IMR-90 (cell line): Measurements from ENCODE around the gene PADI6. TPM values are rescaled to one million over a fixed set of nuclear protein-coding genes. Genes with fewer than 3 reads are reported as not detected.

ENCODE experiments used
- ATAC-seq: fragments of 200-7000 bp; cut with Tn5 transposase; 2 replicates; pipeline ENCODE4 v1.9.1; 2020; ENCODE audit warnings: low read depth, mild to moderate bottlenecking, moderate library complexity
- BruUV-seq: library from RNA; stranded (reverse); fragments of 400-500 nt; replicated peaks from 2 replicates; lab custom pipeline; 2021; lab: Mats Ljungman, UMichigan
- CTCF ChIA-PET: fragments of 300-600 bp; formaldehyde crosslinking; extraction: SDS; loops from one replicate; lab custom pipeline; 2021; ENCODE audit warnings: antibody characterized with exemption; lab: Yijun Ruan, JAX
- POLR2A ChIA-PET: fragments of 300-600 bp; sonication (Branson Sonifier 250); formaldehyde crosslinking; loops from one replicate; lab custom pipeline; 2022; ENCODE audit warnings: antibody characterized with exemption; ENCODE audit not compliant: unreplicated experiment; lab: Charles Lee
- DNase-seq: peaks from one replicate; pipeline ENCODE4 v3.0.0; 2013
- H2AFZ ChIP-seq: replicated peaks from 2 replicates; pipeline ENCODE3; 2013; ENCODE audit warnings: low read length, mild to moderate bottlenecking; ENCODE audit not compliant: poor library complexity
- H2AK5ac ChIP-seq: 2 replicates; pipeline ENCODE4 v1.6.1; 2013; ENCODE audit warnings: low read depth, low read length, inconsistent platforms
- H2AK9ac ChIP-seq: replicated peaks from 2 replicates; pipeline ENCODE3; 2013; ENCODE audit warnings: mild to moderate bottlenecking, low read depth, low read length, moderate library complexity; ENCODE audit not compliant: poor library complexity
- H2BK120ac ChIP-seq: 2 replicates; pipeline ENCODE4 v1.6.1; 2013; ENCODE audit warnings: low read depth, low read length, inconsistent platforms
- H2BK15ac ChIP-seq: 3 replicates; pipeline ENCODE4 v1.6.1; 2013; ENCODE audit warnings: low read depth, low read length, inconsistent platforms
- H2BK20ac ChIP-seq: 2 replicates; pipeline ENCODE4 v1.6.1; 2013; ENCODE audit warnings: low read depth, mild to moderate bottlenecking, inconsistent platforms, low read length, moderate library complexity
- H2BK5ac ChIP-seq: 2 replicates; pipeline ENCODE4 v1.6.1; 2013; ENCODE audit warnings: mild to moderate bottlenecking, low read depth, low read length, inconsistent platforms; ENCODE audit not compliant: poor library complexity, severe bottlenecking
- H3K14ac ChIP-seq: replicated peaks from 2 replicates; pipeline ENCODE4 v1.6.1; 2013; ENCODE audit warnings: low read depth, low read length, inconsistent platforms
- H3K18ac ChIP-seq: 2 replicates; pipeline ENCODE4 v1.6.1; 2013; ENCODE audit warnings: low read depth, low read length, control low read depth
- H3K23ac ChIP-seq: 2 replicates; pipeline ENCODE4 v1.6.1; 2013; ENCODE audit warnings: low read depth, low read length, inconsistent platforms
- H3K27ac ChIP-seq: 2 replicates; pipeline ENCODE4 v1.5.1; 2013; ENCODE audit warnings: mild to moderate bottlenecking, control low read depth, low read length; ENCODE audit not compliant: insufficient read depth
- H3K27me3 ChIP-seq: 2 replicates; pipeline ENCODE4 v1.6.1; 2013; ENCODE audit warnings: low read length; ENCODE audit not compliant: control insufficient read depth, insufficient read depth
- H3K36me3 ChIP-seq: 2 replicates; pipeline ENCODE4 v1.6.1; 2013; ENCODE audit warnings: low read length, mixed read lengths; ENCODE audit not compliant: control insufficient read depth, insufficient read depth
- H3K4ac ChIP-seq: 2 replicates; pipeline ENCODE4 v1.6.1; 2013; ENCODE audit warnings: low read depth, low read length, inconsistent platforms
- H3K4me1 ChIP-seq: 2 replicates; pipeline ENCODE4 v1.6.1; 2013; ENCODE audit warnings: low read length, mixed read lengths; ENCODE audit not compliant: control insufficient read depth, insufficient read depth
- H3K4me2 ChIP-seq: 2 replicates; pipeline ENCODE4 v1.6.1; 2013; ENCODE audit warnings: low read depth, mild to moderate bottlenecking, control low read depth, low read length, moderate library complexity
- H3K4me3 ChIP-seq: 2 replicates; pipeline ENCODE4 v1.5.1; 2013; ENCODE audit warnings: low read depth, mild to moderate bottlenecking, control low read depth, low read length, moderate library complexity; ENCODE audit not compliant: insufficient read depth
- H3K56ac ChIP-seq: 2 replicates; pipeline ENCODE4 v1.6.1; 2013; ENCODE audit warnings: low read length, inconsistent platforms; ENCODE audit not compliant: insufficient read depth; ENCODE audit errors: extremely low read depth
- H3K79me1 ChIP-seq, 2 experiments: 2 replicates each; pipeline ENCODE4 v1.6.1; 2013; ENCODE audit warnings: low read length in 2 of 2, inconsistent platforms in 1 of 2, low read depth in 1 of 2
- H3K9ac ChIP-seq: 2 replicates; pipeline ENCODE4 v1.6.1; 2013; ENCODE audit warnings: low read depth, low read length, control low read depth
- H3K9me1 ChIP-seq: 2 replicates; pipeline ENCODE4 v1.6.1; 2013; ENCODE audit warnings: low read length, inconsistent platforms; ENCODE audit not compliant: insufficient read depth
- H3K9me3 ChIP-seq: 2 replicates; pipeline ENCODE4 v1.6.1; 2013; ENCODE audit warnings: low read length; ENCODE audit not compliant: control insufficient read depth, insufficient read depth
- H4K20me1 ChIP-seq: 2 replicates; pipeline ENCODE4 v1.6.1; 2013; ENCODE audit warnings: low read length, inconsistent platforms; ENCODE audit not compliant: insufficient read depth
- H4K5ac ChIP-seq: 2 replicates; pipeline ENCODE4 v1.6.1; 2013; ENCODE audit warnings: mild to moderate bottlenecking, low read depth, low read length, control low read depth
- H4K8ac ChIP-seq, 2 experiments: 2 replicates each; pipeline ENCODE4 v1.6.1; 2013; ENCODE audit warnings: low read depth in 2 of 2, low read length in 2 of 2, control low read depth in 1 of 2, inconsistent platforms in 1 of 2
- H4K91ac ChIP-seq: 2 replicates; pipeline ENCODE4 v1.6.1; 2013; ENCODE audit warnings: low read depth, low read length, inconsistent platforms; ENCODE audit not compliant: insufficient read depth
- BHLHE40 ChIP-seq: fragments of 150-350 bp; IDR thresholded peaks from 2 replicates; pipeline ENCODE4 v1.6.1; 2016; ENCODE audit warnings: mild to moderate bottlenecking, low read depth, low read length
- CEBPB ChIP-seq: IDR thresholded peaks from 2 replicates; pipeline ENCODE4 v1.6.1; 2012; ENCODE audit warnings: low read depth, low read length, improper control_type of control experiment
- CHD1 ChIP-seq: IDR thresholded peaks from 2 replicates; pipeline ENCODE4 v1.6.1; 2012; ENCODE audit warnings: low read depth, low read length, improper control_type of control experiment
- CTCF ChIP-seq: conservative IDR thresholded peaks from 2 replicates; pipeline ENCODE4 v1.5.1; 2012; ENCODE audit warnings: mild to moderate bottlenecking, low read depth, low read length, improper control_type of control experiment
- ELK1 ChIP-seq: fragments of 150-350 bp; IDR thresholded peaks from 2 replicates; pipeline ENCODE4 v1.6.1; 2016; ENCODE audit warnings: low read depth, mild to moderate bottlenecking, low read length, moderate library complexity, borderline replicate concordance
- FOS ChIP-seq: fragments of 150-350 bp; IDR thresholded peaks from 2 replicates; pipeline ENCODE4 v1.6.1; 2016; ENCODE audit warnings: low read depth, low read length
- MAZ ChIP-seq: IDR thresholded peaks from 2 replicates; pipeline ENCODE4 v1.6.1; 2012; ENCODE audit warnings: low read depth, mild to moderate bottlenecking, low read length, improper control_type of control experiment, moderate library complexity, borderline replicate concordance
- MXI1 ChIP-seq: IDR thresholded peaks from 2 replicates; pipeline ENCODE4 v1.6.1; 2012; ENCODE audit warnings: low read depth, mild to moderate bottlenecking, low read length, moderate library complexity, borderline replicate concordance
- NFE2L2 ChIP-seq: fragments of 150-350 bp; IDR thresholded peaks from 2 replicates; pipeline ENCODE4 v1.6.1; 2016; ENCODE audit warnings: low read depth, mild to moderate bottlenecking, low read length
- POLR2A ChIP-seq: IDR thresholded peaks from 2 replicates; pipeline ENCODE4 v1.6.1; 2012; ENCODE audit warnings: mild to moderate bottlenecking, low read depth, low read length
- RAD21 ChIP-seq: IDR thresholded peaks from 2 replicates; pipeline ENCODE4 v1.6.1; 2012; ENCODE audit warnings: low read length, improper control_type of control experiment
- RCOR1 ChIP-seq: IDR thresholded peaks from 2 replicates; pipeline ENCODE4 v1.6.1; 2012; ENCODE audit warnings: mild to moderate bottlenecking, low read length, improper control_type of control experiment; ENCODE audit not compliant: insufficient replicate concordance
- SMC3 ChIP-seq: fragments of 150-350 bp; IDR thresholded peaks from 2 replicates; pipeline ENCODE4 v1.6.1; 2016; ENCODE audit warnings: low read depth, mild to moderate bottlenecking, antibody characterized with exemption, low read length, moderate library complexity
- USF2 ChIP-seq: fragments of 150-350 bp; IDR thresholded peaks from 2 replicates; pipeline ENCODE4 v1.6.1; 2017; ENCODE audit warnings: mild to moderate bottlenecking, antibody characterized with exemption, low read length, low read depth
- WGBS, 2 experiments: methylation state at CpG; one replicate each; pipeline versions ENCODE4 v1.1.5 to v1.1.7; 2013; ENCODE audit warnings: missing lambda C conversion rate in 2 of 2; ENCODE audit not compliant: insufficient read length in 1 of 2; ENCODE audit errors: extremely low coverage in 2 of 2; 5-methylcytosine and 5-hydroxymethylcytosine counted together
- dilution Hi-C: fragments of 300-500 bp; cut with HindIII; formaldehyde crosslinking; loops from one replicate; pipeline ENCODE4 v1.14.3; 2018; ENCODE audit warnings: low sequenced_read_pairs; ENCODE audit not compliant: unreplicated experiment
- in situ Hi-C: fragments of 300-500 bp; cut with MboI; formaldehyde crosslinking; loops from 3 replicates; pipeline ENCODE4 v1.14.3; 2019; ENCODE audit warnings: low sequenced_read_pairs, inconsistent platforms, mixed read lengths
- intact Hi-C: fragments of 100-400 bp; cut with micrococcal nuclease; formaldehyde crosslinking; loops from 2 replicates; pipeline ENCODE4 v1.10.0; 2022
- polyA plus RNA-seq, 3 experiments: library from polyadenylated mRNA; depleted of rRNA; stranded (reverse); fragments of >200 nt; gene quantifications; 2 replicates each; pipeline ENCODE4 v1.2.3, GENCODE V29; 2012; ENCODE audit warnings: low replicate concordance in 1 of 3
- total RNA-seq: library from RNA; depleted of rRNA; stranded (reverse); fragments of >200 nt; gene quantifications from 2 replicates; pipeline ENCODE4 v1.2.3, GENCODE V29; 2012

Gene PADI6
- total and polyA plus RNA-seq, 2 of the 4 experiments (the other 2 are of a cell fraction): not detected

GRCh38 chr1:17352419-17352909, 19.5 kb upstream of the PADI6 start:
- BruUV-seq: no TSS peak
- no peak for TF ChIP-seq NFE2L2
- TF ChIP-seq POLR2A: no peak
- no peak for TF ChIP-seq USF2
- TF ChIP-seq MAZ: no peak
- TF ChIP-seq BHLHE40: no peak
- no peak for TF ChIP-seq SMC3
- TF ChIP-seq MXI1: no peak
- TF ChIP-seq RAD21: no peak
- no peak for TF ChIP-seq CTCF
- TF ChIP-seq FOS: no peak
- TF ChIP-seq CHD1: no peak
- no peak for TF ChIP-seq CEBPB
- TF ChIP-seq RCOR1: no peak
- TF ChIP-seq ELK1: no peak
- no peak overlapping the region for H4K5ac ChIP-seq
- H3K23ac ChIP-seq: no peak overlapping the region
- H3K79me1 ChIP-seq: no peaks in the 10 kb centered on the region
- ChIA-PET CTCF (no interaction called here), POLR2A (no interaction called here)
- in situ Hi-C loops (no loop called here), intact Hi-C loops (no loop called here), dilution Hi-C loops (no loop called here)
- no peaks in the 10 kb centered on the region for H3K36me3 ChIP-seq
- no peak overlapping the region for H4K91ac ChIP-seq
- peaks cover 26% of the 10 kb centered on the region for H3K27me3 ChIP-seq
- H3K4me3 ChIP-seq: no peak overlapping the region
- H2BK20ac ChIP-seq: no peak overlapping the region
- no peak overlapping the region for H3K9ac ChIP-seq
- no peak for DNase-seq
- peak overlapping the region; percentile 8 for H2AK9ac ChIP-seq
- H2BK5ac ChIP-seq: no peak overlapping the region
- H3K9me1 ChIP-seq: no peaks in the 10 kb centered on the region; the same call in 1 of the 2 replicates
- no peak overlapping the region for H2BK15ac ChIP-seq
- H2BK120ac ChIP-seq: no peak overlapping the region
- H3K18ac ChIP-seq: no peak overlapping the region
- no peak overlapping the region for H3K27ac ChIP-seq
- H4K8ac ChIP-seq: no peak overlapping the region
- H3K56ac ChIP-seq: no peak overlapping the region
- WGBS, 2 experiments: 40% methylated on average over 7 of the region's 8 CpGs; no CpG with 5 or more reads in 1 of the 2 experiments
- no peak overlapping the region for H3K4ac ChIP-seq
- H3K9me3 ChIP-seq: no peaks in the 10 kb centered on the region
- no peak overlapping the region for H3K14ac ChIP-seq
- no peaks in the 10 kb centered on the region; the same call in 1 of the 2 replicates for H4K20me1 ChIP-seq
- H2AFZ ChIP-seq: peak overlapping the region; percentile 32
- no peak for ATAC-seq
- no peak overlapping the region for H2AK5ac ChIP-seq
- no peaks in the 10 kb centered on the region for H3K4me1 ChIP-seq
- no peak overlapping the region for H3K4me2 ChIP-seq
